Kidney epithelial cell (primary cell): ENCODE results near the gene GPR135. TPM values are rescaled to one million over a fixed set of nuclear protein-coding genes. Genes with fewer than 3 reads are reported as not detected.

Experiments
- DNase-seq: peaks from one replicate; pipeline ENCODE4 v3.0.0-alpha.2; 2010; ENCODE audit warnings: low read depth
- H3K27me3 ChIP-seq: 2 replicates; pipeline ENCODE4 v1.6.0; 2011; ENCODE audit warnings: low read length; ENCODE audit not compliant: control insufficient read depth, insufficient read depth
- H3K36me3 ChIP-seq: 2 replicates; pipeline ENCODE4 v1.5.1; 2011; ENCODE audit warnings: low read length; ENCODE audit not compliant: control insufficient read depth, insufficient read depth
- H3K4me3 ChIP-seq: 2 replicates; pipeline ENCODE4 v1.5.1; 2011; ENCODE audit warnings: low read depth, mild to moderate bottlenecking, control low read depth, low read length
- CTCF ChIP-seq: IDR thresholded peaks from 2 replicates; pipeline ENCODE4 v1.5.1; 2011; ENCODE audit warnings: mild to moderate bottlenecking, moderate library complexity, low read length, control low read depth, inconsistent platforms; ENCODE audit not compliant: insufficient read depth, poor library complexity, severe bottlenecking
- total RNA-seq: library from RNA; depleted of rRNA; stranded (reverse); fragments of >200 nt; gene quantifications from 2 replicates; pipeline ENCODE4 v1.2.3, GENCODE V29; 2015

The GPR135 gene
- total RNA-seq, 1 donor from 2014 or later = 0.71 TPM

- no peak for DNase-seq
- Histone ChIP-seq H3K36me3 (no peaks in the 10 kb centered on the region), H3K27me3 (no peaks in the 10 kb centered on the region), H3K4me3 (no peak overlapping the region)
- no peak for TF ChIP-seq CTCF
Measured at GRCh38 chr14:59427653-59428580, 37.3 kb downstream of the GPR135 start.

GRCh38 chr14:59425322-59425935 is 39.8 kb downstream of the GPR135 start:
- TF ChIP-seq CTCF = no peak
- Histone ChIP-seq H3K4me3 (no peak overlapping the region), H3K27me3 (no peaks in the 10 kb centered on the region), H3K36me3 (no peaks in the 10 kb centered on the region)
- no peak for DNase-seq

- no peak for DNase-seq
- TF ChIP-seq CTCF = no peak
- H3K36me3 ChIP-seq = no peaks in the 10 kb centered on the region
- H3K27me3 ChIP-seq = no peaks in the 10 kb centered on the region
- H3K4me3 ChIP-seq = no peak overlapping the region
Measured at GRCh38 chr14:59424341-59425071, 40.7 kb downstream of the GPR135 start.

- Histone ChIP-seq H3K36me3 (no peaks in the 10 kb centered on the region), H3K27me3 (no peaks in the 10 kb centered on the region), H3K4me3 (no peak overlapping the region)
- no peak for DNase-seq
- TF ChIP-seq CTCF = no peak
Measured at GRCh38 chr14:59422069-59422881, 42.9 kb downstream of the GPR135 start.

GRCh38 chr14:59419303-59419702 is 45.9 kb downstream of the GPR135 start:
- Histone ChIP-seq H3K36me3 (no peaks in the 10 kb centered on the region), H3K27me3 (no peaks in the 10 kb centered on the region), H3K4me3 (no peak overlapping the region)
- no peak for TF ChIP-seq CTCF
- DNase-seq = no peak
